HL-60 (cell line): ENCODE measurements around the gene ATG2B.
A peak's percentile ranks its signal among the peaks of the same experiment; 100 is the strongest.

Source experiments
- DNase-seq, 2 experiments: peaks; one replicate each; pipeline ENCODE4 v3.0.0-alpha.2; 2010 to 2020; ENCODE audit warnings: low read depth in 1 of 2, low spot score in 1 of 2
- H3K27ac ChIP-seq: fragments of 250-450 bp; sonication (Bioruptor Pico); replicated peaks from 2 replicates; pipeline ENCODE4 v1.5.1; 2020; ENCODE audit warnings: mild to moderate bottlenecking, moderate library complexity
- H3K27me3 ChIP-seq: fragments of 250-450 bp; sonication (Bioruptor Pico); 2 replicates; pipeline ENCODE4 v1.5.1; 2021; ENCODE audit warnings: mild to moderate bottlenecking, moderate library complexity; ENCODE audit not compliant: insufficient read depth, poor library complexity, severe bottlenecking
- H3K4me3 ChIP-seq: replicated peaks from 2 replicates; pipeline ENCODE4 v1.5.1; 2011; ENCODE audit warnings: mild to moderate bottlenecking, control low read depth, low read length; ENCODE audit not compliant: insufficient read depth
- GABPA ChIP-seq: IDR thresholded peaks from 2 replicates; pipeline ENCODE4 v1.6.1; 2012; ENCODE audit warnings: low read depth
- POLR2AphosphoS5 ChIP-seq: IDR thresholded peaks from 2 replicates; pipeline ENCODE4 v1.6.1; 2012; ENCODE audit warnings: low read depth
- REST ChIP-seq: IDR thresholded peaks from 2 replicates; pipeline ENCODE4 v1.6.1; 2012; ENCODE audit warnings: low read depth; ENCODE audit not compliant: insufficient replicate concordance
- SPI1 ChIP-seq: IDR thresholded peaks from 2 replicates; pipeline ENCODE4 v1.6.1; 2012; ENCODE audit warnings: low read depth, mild to moderate bottlenecking, borderline replicate concordance
- TF ChIP-seq, protein P1 (sequence below): IDR thresholded peaks from one replicate; pipeline ENCODE4 v1.5.1; 2011; ENCODE audit warnings: low read length, control low read depth, inconsistent platforms; ENCODE audit not compliant: insufficient read depth

Gene ATG2B

GRCh38 chr14:96304956-96305355, 58.2 kb downstream of the ATG2B start:
- no peak for DNase-seq
- H3K27me3 ChIP-seq: no peaks in the 10 kb centered on the region
- no peak overlapping the region for H3K27ac ChIP-seq
- no peak overlapping the region for H3K4me3 ChIP-seq
- TF ChIP-seq GABPA (no peak), SPI1 (no peak)

DNA sequence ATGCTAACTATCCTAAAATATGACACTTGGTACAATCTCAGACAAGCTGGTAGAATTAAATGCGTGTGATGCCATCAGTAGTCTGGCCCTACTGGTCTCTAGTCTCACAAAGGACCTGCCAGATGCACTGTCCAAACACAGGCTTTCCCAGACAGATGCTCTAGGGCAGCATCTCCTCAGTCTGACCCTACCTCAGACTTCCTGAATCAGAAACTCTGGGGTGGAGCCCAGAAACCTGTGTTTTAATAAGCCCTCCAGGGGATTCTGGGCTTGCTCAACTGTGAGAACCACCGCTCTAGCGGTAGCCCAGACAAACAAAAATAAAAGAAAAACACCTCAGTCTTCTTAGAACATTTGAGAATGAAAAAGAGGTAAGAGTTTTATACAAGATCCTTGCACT, 59.2 kb downstream of the ATG2B start:
- no peak for TF ChIP-seq SPI1
- DNase-seq: no peak
- no peak overlapping the region for H3K4me3 ChIP-seq

DNA sequence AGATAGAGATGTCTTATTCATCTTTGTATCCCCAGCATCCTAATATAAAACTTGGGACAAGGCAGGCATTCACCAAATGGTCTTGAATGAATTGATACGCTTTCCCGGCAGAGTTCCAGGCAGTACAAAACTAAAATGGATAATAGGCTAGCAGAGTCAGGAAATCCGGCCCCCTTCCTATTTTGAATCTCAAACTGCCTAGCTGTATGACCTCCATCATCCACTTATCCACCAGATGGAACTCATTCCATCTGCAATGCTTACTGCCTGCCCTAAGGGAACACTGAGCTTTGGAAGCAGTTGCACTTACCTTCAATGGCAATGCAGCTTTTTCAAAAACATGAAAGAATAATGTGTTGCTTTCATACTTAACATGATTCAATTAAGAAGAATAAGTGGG, 63.7 kb downstream of the ATG2B start:
- TF ChIP-seq, protein P1, sequence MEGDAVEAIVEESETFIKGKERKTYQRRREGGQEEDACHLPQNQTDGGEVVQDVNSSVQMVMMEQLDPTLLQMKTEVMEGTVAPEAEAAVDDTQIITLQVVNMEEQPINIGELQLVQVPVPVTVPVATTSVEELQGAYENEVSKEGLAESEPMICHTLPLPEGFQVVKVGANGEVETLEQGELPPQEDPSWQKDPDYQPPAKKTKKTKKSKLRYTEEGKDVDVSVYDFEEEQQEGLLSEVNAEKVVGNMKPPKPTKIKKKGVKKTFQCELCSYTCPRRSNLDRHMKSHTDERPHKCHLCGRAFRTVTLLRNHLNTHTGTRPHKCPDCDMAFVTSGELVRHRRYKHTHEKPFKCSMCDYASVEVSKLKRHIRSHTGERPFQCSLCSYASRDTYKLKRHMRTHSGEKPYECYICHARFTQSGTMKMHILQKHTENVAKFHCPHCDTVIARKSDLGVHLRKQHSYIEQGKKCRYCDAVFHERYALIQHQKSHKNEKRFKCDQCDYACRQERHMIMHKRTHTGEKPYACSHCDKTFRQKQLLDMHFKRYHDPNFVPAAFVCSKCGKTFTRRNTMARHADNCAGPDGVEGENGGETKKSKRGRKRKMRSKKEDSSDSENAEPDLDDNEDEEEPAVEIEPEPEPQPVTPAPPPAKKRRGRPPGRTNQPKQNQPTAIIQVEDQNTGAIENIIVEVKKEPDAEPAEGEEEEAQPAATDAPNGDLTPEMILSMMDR: no peak
- TF ChIP-seq POLR2AphosphoS5 (no peak), SPI1 (no peak), GABPA (no peak), REST (no peak)
- no peak overlapping the region for H3K27ac ChIP-seq
- no peaks in the 10 kb centered on the region for H3K27me3 ChIP-seq
- H3K4me3 ChIP-seq: no peak overlapping the region
- no peak for DNase-seq

More for the DNA sequence above, 59.2 kb downstream of the ATG2B start:
- H3K27me3 ChIP-seq: no peaks in the 10 kb centered on the region
- no peak overlapping the region for H3K27ac ChIP-seq

DNA sequence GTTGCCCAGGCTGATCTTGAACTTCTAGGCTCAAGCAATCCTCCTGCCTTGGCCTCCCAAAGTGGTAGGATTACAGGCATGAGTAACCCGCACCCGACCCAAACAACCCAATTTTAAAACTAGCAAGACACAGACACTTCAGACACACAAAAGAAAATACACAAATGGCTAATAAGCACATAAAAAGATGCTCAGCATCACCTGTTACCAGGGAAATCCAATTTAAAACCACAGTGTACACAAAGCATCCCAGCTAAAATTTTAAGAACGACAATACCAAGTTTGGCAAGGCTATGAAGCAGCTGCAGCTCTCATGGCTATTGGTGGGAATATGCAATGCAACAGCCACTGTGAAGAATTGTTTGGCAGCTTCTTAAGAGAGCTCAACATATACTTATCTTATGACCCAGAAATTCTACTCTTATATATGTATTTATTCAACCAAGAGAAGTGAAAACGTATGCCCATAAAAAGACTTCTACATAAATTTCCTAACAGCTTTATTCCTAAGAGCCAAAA, 65.1 kb downstream of the ATG2B start:
- Histone ChIP-seq H3K27me3 (no peaks in the 10 kb centered on the region), H3K27ac (no peak overlapping the region), H3K4me3 (no peak overlapping the region)
- TF ChIP-seq, protein P1: no peak
- no peak for TF ChIP-seq POLR2AphosphoS5
- no peak for DNase-seq

- TF ChIP-seq, protein P1: peak; percentile 23
- no peak for TF ChIP-seq SPI1
- Histone ChIP-seq H3K4me3 (no peak overlapping the region), H3K27me3 (no peaks in the 10 kb centered on the region), H3K27ac (no peak overlapping the region)
- no peak for DNase-seq
Measured at GRCh38 chr14:96297000-96297399, 66.1 kb downstream of the ATG2B start.

DNA sequence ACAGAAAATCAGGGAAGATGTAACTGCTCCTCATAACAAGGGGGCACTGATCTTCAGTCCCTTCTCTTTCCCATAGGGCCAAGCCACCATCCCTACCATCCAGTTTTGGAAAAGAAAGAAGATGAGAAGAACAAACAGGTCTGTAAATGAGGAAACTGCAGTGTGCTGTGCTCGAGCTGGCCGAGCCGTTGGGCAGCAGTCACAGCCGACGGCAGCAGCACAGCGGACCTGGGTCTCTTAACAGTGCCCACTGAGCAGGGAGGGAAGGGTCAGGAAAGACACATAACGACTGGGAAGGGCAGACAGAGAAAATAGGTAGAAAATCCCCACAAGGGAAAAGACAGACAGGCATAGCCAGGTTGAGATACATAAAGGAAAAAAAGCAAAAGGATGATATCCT, 68.9 kb downstream of the ATG2B start:
- TF ChIP-seq REST (no peak), SPI1 (no peak), GABPA (no peak), POLR2AphosphoS5 (no peak)
- TF ChIP-seq, protein P1: no peak
- DNase-seq: no peak

More for the DNA sequence above, 68.9 kb downstream of the ATG2B start:
- Histone ChIP-seq H3K27me3 (no peaks in the 10 kb centered on the region), H3K4me3 (no peak overlapping the region), H3K27ac (no peak overlapping the region)
